GM21390 (cell line): ENCODE results near the gene AHNAK2.
A peak's percentile ranks its signal among the peaks of the same experiment; 100 is the strongest.

ENCODE experiments used
- ATAC-seq: cut with Tn5 transposase; IDR thresholded peaks from one replicate; pipeline ENCODE4 v1.9.1; 2021; ENCODE audit not compliant: unreplicated experiment

AHNAK2 gene

DNA sequence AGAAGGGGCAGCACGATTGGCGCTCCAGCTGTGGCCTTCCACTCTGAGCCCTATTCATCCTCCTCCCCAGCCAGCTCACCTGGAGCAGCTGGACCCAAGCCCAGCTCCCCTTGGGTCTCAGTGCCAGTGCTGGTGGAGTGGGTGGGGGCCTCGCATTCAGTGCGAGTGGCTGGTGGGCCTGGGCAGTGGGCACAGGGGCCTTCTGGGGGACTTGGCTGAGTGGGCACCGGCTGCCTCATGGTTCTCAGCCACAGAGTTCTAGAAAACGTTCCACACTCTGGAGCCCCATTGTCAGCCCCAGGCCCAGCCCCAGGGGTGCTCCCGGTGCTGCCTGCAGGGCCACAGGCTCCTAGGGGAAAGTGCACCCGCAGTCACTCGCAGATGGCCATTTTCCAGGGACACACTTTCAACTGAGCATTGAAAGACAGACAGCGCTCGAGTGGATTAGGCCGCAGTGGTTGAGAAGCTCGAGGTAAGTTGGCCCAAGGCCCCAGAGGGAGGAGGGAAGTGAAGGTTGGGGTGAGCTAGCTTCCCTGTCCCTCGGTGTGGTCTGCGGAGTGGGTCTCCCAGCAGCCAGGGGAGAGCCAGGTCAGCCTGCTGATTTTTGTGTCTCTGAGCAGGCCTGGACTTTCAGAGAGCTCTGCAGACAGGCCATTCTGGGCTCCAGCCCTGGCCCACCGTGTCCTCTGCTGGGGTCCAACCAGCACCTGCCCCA is 11.2 kb upstream of the AHNAK2 start:
- no peak for ATAC-seq

DNA sequence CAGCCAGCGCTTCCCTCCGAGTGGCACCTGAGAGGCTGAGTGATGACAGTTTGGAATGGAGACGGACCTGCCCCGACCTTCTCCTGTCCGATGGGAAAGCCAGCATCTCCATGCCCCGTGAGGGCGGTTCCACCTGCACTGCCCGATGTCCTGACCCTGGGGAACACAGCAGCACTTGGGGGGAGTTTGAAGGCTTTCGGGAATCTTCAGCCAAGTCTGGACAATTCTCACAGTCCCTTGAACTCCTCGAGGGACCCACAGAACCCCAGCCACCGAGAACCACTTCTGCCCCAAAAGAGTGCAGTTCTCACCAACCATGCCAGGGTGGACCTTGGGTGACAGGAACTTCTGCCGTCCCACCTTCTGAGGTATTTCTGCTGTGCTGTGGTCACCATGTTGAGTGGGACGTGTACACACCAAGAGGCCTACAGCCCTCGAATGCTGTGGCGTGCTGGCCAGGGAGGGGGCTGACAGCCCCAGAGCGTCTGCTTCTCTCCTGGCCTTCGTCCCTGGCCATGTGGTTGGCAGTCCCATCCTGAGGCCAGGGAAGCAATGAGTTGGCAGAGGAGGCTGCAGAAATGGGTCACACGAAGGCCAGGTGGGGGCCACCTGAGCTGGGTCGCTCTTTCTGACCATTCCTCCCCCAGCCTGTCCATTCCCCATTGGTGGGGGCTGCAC is 8.5 kb upstream of the AHNAK2 start:
- ATAC-seq: no peak

DNA sequence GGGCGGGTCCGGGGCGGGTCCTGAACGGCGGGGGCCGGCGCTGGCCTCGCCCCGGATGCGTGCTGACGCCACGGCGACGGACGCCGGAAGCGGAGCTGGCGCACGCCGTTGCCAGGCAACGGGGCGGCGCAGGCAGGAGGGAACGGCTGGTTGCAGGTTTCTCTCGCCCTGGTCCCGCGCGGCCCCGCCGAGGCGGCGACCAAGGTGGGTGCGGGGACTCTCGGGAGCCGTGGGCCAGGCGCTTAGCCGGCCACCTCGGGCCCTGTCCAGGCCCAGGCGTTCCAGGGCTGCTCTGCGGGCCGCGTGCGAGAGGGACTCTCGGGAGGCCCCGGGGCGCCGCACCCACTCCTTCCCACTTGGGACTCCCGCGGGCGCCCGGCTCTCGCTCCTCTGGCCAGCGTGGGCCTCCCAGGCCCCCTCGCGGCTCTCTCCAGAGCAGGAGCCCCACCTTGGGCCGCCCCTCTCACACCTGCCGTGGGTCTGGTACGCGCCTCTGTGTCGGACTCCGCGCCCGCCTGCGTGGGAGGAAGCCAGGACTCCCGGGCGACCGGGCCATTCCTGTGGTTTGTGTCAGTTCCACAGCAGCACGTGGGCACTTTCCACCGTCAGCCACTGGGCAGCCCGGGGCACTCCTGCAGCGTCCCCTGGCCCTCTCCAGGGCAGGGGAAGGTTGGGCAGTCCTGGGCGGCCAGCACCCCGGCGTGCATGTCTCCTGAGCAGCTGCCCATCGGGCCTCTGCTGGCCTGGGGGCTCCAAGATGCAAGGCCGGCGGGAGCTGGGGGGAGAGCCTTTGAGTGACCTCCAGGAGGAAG is 7.7 kb upstream of the AHNAK2 start, which contains the start of gene CLBA1:
Gene CLBA1, plus strand, starts transcription at position 114 of the 812 bp plus-strand sequence. Its CDS starts 644 bp downstream, at position 758.
- ATAC-seq: peak; percentile 93

DNA sequence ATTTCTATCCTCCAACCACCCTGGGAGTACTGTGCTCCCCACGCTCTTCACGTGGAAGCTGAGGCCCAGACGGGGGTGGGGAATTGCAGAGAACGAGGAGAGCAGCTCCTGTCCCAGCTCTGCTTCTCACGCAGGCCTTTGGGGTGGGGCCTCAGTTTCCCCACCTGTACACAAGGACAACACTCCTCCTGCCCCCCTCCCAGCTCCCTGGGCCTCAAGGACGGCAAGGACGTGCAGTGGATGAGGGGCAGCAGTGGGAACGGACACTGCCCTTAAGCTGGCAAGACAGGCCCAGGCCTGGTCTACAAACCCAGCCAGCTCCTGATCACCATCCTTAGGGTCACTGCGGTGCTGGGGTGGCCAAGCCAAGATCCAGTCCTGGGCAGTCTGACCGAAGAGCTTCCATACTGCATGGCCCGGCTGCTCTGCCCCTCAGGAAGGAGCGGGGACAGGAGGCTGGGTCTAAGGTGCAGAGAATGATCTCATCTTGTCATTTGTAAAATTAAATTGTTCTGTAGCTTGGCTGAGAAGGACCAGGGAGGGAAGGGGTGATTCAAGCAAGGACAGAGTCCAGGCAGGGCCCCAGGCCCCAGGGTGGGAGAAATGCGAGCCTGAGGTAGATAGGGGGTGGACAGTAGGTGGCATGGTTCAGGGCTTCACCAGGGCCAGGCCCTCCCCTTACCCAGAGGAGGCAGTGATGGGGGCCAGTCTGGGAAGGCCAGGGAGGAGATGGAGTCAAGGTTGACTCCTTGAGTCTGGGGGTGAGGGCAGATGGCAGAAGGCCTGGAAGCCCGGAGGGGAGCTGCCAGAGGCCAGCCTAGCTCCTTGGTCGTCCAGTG is 6.1 kb upstream of the AHNAK2 start:
- no peak for ATAC-seq

DNA sequence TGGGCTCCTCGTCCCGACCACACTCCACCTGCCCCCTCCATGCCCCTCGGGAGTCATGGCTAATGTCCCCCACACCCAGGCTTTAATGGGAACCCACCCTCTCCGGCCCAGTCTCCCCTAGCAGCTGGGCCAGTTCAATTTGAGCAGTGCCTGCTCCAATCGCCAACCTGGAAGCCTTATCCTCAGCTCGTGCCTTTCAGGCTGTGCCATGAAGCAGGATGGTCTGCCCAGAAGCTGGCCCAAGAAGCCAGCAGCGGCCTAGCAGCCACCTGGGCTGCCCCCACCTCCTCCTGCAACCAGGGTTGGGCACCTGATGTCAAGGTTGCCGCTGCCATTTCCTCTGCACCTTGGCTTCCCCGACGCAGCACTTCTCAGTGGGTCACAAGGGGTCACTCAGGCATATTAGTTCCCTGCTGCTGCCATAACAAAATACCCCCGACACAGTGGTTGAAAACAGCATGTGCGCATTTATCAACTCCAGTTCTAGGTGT is 5.1 kb upstream of the AHNAK2 start:
- ATAC-seq: no peak

DNA sequence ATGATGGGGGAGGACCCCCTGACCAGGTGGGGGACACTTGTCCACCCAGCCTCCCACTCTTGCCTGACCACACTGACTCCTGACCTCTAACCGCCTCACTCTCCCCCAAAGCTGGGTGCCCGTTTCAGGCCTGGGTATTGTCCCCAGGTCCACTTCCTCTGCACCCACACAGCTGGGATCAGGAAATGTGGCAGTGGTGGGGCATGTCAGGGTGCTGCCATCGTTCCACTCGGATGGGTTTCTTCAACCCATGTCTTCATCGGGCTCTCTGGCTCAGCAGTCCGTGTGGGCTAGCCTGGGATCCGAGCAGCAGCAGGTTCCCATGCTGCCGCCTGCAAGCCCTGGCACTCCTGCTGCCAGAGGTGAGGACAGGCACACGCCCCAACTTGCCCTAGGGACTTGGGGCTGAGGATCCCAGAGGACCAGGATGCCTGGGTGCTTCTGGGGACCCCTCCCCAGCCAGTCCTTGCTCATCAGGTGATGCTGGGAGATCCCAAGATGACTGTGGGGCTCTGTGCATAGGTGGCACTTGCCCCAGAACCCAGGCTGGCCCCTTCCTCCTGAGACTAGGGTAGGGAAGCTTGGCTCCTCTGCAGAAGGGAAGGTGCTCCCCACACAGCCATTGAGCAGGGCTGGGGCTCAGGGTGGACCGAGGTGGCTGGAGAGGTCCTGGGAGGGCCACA is 4.5 kb upstream of the AHNAK2 start:
- ATAC-seq: no peak

DNA sequence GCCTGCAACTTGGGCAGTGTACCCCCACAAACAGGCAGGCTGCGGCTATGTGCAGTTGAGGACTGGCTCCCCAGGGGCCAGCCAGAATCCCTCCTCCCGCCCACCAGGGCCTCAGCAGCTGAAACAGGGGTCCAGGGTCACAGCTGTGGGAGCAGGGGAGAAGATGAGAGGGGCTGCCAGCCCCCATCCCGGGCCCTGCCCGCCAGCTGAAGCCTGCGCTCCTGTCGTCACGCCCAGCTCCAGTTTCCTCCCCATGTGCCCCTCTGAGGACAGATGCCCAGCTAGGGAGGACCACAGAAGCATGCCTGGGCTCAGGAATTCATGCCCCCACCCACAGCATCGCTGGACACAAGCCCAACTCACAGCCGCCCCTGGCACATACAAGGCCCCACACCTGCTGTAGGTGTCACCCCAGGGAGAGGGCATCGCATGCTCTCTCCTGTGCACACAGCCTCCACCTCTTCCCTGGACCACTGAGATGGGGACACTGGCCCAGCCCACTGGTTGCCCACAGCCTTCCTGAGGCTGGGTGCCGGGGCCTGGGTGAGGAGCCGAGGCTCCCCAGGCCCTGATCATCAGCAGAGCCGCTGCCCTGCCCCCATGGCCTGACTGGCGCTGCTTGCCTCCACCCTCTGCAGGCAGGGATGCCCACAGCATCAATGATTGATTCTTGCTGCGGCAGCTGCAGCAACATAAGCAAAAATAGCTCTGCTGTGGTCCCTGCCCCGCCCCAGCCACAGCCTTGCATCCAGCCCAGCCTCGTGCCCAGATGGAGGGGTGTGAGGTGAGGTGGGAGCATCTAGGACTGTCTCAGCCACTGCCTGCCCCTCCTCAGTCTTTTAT is 3.7 kb upstream of the AHNAK2 start:
- no peak for ATAC-seq

DNA sequence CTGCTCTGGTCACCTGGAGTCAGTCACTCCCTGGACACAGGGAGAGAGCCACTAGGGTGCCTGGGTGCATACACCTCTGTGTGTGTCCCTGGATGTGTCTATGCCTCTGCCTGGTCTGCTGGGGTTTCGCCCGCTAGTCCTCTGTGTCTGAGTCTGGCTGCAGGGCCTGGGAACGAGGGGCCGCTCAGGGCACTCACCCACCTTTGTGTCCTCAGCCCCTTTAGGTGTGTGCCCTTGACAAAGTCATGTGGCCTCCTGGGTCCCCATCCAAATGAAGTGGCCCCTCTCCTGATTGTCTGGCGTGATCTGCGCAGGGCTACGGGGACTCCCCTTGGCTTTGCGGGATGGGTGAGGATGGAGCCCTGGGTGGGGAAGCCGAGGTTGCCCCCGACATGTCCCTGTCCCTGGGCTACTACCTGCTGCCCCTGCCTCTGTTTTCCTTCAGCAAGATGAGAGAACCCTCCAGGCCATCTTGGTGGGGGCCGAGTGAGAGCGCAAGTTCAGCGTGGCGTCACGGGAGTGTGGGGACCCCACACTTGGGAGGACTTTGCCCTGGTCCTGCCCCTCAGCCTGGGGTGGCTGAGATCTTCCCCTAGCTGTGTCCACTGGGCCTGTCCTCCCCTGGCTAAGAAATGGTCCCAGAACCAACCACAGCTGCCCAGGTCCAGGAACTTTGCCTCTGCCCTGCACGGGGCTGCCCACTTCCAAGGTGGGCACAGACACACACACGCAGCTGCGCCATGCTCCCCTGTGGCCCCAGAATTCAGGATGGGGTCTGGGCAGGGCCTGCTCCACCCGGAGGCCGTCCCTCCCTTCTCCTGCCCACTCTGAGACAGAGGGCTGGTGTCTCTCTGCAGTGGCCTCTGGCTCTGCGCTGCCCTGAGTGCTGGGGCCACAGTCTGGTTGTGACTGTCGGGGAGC is 2.7 kb upstream of the AHNAK2 start:
- no peak for ATAC-seq

DNA sequence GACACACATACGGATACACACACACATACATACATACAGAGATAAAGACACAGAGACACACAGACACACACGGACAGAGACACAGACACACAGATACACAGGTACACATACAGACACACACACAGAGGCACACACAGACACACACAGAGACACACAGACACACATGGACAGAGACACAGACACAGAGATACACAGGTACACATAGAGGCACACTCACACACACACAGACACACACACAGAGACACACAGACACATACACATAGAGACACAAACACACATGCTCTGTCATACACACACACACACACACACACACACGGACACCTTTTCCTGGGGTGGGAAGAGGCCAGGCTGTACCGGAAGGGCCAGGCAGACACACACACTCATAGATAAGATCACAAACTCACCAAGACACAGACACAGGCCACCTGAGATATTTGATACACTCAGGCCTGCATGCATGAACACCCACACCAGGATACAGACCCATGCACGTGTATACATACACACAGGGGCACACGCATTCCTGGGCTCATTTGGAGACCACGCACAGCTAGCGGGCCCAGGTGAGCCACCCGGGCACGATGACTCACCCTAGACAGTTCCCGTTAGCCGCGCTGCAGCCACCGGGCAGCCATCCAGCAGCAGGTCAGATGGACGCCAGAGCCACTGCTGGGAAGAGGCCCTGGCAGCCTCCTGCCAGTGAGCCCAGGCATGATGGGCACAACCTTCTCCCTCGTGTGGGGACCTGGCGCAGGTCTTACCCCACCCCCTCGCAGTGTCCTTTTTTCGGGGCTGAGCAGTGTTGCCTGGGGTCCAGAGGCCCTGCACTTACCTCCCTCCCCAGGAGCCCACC is 1.8 kb upstream of the AHNAK2 start:
- ATAC-seq: no peak

DNA sequence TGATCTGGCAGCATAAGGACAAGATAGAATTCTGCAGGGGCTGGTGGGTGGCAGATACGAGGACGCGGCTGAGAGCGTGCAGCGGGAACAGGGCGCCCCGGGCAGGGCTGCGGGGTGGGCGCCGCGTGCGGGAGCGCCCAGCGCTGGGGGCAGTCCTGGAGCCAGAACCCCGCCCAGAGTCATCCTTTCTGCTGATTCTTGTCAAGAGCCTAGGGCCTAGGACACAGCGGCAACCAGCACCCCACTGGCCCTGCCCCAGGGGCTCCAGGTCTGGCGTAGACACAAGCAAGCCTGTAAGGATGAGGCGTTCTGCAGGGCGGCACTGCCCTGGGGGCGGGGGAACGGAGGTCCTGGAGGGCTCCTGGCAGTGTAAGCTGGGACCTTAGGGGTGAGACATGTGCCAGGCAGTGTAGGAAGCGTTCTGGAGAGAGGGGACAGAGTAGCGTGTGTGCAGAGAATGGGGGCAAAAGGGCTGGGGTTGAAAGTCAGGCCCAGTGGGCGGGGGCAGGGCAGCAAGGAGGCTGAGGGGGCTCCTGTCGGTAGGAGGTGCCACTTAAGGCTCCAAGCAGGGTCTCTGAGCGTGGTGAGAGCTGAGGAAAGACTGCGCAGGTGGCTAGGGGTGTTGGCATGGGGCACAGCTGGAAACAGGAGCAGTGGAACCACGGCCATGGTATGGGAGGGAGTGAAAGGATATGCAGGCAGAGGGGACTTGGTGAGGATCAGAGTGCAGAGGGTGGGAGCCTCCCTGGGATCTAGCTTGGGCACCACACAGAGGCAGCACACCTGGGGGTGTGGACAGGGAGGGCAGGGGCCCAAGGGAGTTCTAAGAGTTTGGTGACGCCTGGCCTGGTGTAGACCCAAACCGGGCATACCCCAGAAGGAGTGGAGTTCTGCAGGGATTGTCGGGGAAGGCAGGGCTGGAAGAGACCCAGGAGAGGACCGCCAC is 845 bp upstream of the AHNAK2 start:
- ATAC-seq: no peak

DNA sequence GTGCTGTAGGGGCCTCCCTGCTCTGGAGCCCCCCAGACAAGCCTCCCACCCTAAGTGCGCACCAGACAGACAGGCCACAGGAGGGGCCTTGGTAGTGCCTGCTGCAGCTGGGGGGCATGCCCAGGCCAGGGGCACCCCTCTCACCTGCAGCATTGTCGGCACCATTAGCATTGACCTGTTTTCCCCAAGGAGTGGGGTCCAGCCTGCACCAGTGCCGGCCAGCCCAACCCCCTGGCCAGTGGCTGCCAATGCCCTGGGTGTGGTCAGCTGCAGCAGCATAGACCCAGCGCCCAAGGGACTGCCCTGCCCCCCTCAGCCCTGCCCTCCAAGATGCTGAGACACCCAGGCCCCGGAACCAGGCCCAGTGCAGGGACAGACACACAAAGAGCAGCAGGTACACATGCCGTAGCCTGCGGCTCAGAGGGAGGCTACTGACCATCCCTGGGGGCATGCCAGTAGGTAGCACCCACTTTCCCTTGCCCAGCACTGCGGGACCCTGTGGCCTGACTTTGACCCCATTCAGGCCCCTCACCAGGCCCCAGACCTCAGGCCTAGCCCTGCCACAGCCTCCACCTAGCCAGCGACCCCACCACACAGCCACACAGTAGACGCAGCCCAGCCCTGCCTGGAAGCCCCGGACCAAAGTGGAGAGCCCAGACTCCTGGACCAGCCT is 1.0 kb downstream of the AHNAK2 start:
- no peak for ATAC-seq

DNA sequence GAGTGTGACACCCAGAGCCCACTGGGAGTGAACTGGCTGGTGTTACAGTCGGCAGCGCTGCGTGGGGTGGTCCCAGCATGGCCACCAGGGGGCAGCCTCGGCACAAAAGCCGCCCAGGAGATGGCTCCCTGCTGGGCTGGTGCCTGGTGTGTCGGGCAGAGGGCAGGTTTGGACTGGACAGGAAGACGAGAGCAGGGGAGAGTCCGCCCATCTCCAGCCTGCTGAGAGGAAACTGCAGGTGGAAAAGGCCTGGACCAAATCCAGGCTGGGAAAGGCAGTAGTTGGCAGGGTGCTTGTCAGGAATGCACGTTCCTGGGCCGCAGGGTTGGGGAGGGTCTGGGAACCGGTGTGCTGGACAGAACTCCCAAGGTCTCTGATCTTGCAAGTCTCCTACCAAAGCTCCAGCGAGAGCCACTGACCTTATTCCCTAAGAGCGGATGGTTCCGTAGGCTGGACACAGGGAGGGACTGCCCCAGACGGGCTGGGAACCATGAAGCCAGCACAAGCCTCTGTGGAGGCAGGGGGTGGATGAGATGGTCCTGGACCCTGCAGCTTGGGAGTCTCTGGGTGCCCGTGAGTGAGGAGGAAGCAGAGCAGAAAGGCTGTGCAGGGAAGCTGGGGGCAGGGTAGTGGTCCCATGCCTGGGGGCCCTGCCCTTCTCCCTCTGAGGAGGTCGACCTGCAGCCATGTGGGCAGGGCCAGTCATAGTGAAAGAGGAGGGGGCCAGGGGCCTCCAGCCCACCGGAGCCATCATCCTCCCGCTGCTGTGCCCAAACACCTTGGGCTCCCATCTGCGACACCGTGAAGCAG is 1.8 kb downstream of the AHNAK2 start:
- no peak for ATAC-seq

DNA sequence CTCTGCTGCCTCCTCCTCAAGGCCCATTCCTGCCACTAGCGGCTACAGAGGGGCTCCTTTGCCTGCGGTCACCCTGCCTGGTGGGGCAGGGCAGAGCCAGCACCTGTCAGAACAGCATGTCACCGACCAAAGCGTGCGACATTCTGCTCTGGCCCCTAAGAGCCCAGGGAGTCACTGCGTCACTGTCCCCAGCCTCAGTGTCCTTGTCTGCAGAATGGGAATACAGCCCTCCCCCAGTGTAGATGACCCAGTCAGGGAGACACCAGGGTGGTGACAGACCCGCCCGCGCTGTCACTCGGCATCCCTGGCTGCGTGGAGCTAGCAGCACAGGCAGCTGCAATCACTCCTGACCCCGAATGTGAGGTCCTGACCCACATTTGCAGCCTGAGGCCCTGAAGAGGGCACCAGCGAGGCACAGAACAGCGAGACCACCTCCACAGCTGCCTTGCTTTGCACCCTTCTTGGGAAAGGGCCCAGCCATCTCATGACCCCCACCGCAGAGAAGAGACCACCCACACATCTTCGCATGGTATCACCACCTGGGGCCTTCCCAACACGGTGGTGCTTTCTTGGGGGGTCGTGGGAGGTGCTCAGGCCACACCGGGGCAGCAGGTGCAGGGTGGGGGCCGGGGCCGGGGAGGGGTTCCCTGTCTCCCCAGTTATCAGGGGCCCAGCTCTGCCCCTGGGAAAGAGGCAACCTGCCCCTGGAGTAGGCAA is 2.5 kb downstream of the AHNAK2 start:
- ATAC-seq: no peak
